Psoas muscle (tissue), 8 donors: ENCODE data around the gene DHRS12. TPM values are rescaled to one million over a fixed set of nuclear protein-coding genes. Genes with fewer than 3 reads are reported as not detected.

Experiments used
- ATAC-seq, 4 donors: fragments of 200-7000 bp; cut with Tn5 transposase; one replicate each; pipeline ENCODE4 v1.9.1; 2020; ENCODE audit warnings: moderate library complexity in 3 of 4, mild to moderate bottlenecking in 2 of 4
- DNase-seq, 2 donors: peaks; one replicate each; pipeline ENCODE4 v3.0.0-alpha.2; 2020
- H3K27ac ChIP-seq: fragments of 200-600 bp; one replicate; pipeline ENCODE4 v1.8.0; 2022
- H3K27me3 ChIP-seq, 3 donors: fragments of 200-600 bp in 1 of 3; one replicate each; pipeline versions ENCODE4 v1.6.1 to v1.8.0; 2013 to 2022; ENCODE audit warnings: low read length in 2 of 3, mild to moderate bottlenecking in 2 of 3, moderate library complexity in 1 of 3; ENCODE audit not compliant: insufficient read depth in 3 of 3
- H3K36me3 ChIP-seq, 2 donors: fragments of 200-600 bp in 1 of 2; one replicate each; pipeline versions ENCODE4 v1.6.1 to v1.8.0; 2013 to 2022; ENCODE audit warnings: low read depth in 1 of 2, mild to moderate bottlenecking in 1 of 2, moderate library complexity in 1 of 2; ENCODE audit not compliant: insufficient read depth in 1 of 2
- H3K4me1 ChIP-seq: fragments of 200-600 bp; one replicate; pipeline ENCODE4 v1.8.0; 2022
- H3K4me3 ChIP-seq: fragments of 200-600 bp; one replicate; pipeline ENCODE4 v1.8.0; 2022; ENCODE audit warnings: mild to moderate bottlenecking
- H3K9me3 ChIP-seq: fragments of 200-600 bp; one replicate; pipeline ENCODE4 v1.8.0; 2022
- CTCF ChIP-seq: fragments of 200-600 bp; IDR thresholded peaks from one replicate; pipeline ENCODE4 v1.8.0; 2022; ENCODE audit warnings: antibody characterized with exemption
- WGBS, 3 donors: extraction: QIAGEN DNeasy Blood & Tissue Kit; methylation state at CpG; one replicate each; pipeline versions ENCODE4 v1.1.6 to v1.1.7; 2013; 5-methylcytosine and 5-hydroxymethylcytosine counted together
- intact Hi-C, 2 donors: fragments of 100-400 bp; cut with DNase I; formaldehyde crosslinking; loops; one replicate each; pipeline versions ENCODE4 v1.11.0 to v1.14.2; 2022
- polyA plus RNA-seq, 3 donors: library from polyadenylated mRNA; stranded (reverse); fragments of 200-250 nt; gene quantifications; one replicate each; pipeline ENCODE4 v1.2.3, GENCODE V29; 2013
- total RNA-seq, 4 donors: library from RNA; stranded (reverse); fragmentation: NEBNext Ultra II Directional in 2 of 4; extraction: Animal tissue kit (Norgen Biotek cat#: 25700) in 2 of 4; gene quantifications; one replicate each; pipeline versions ENCODE4 v1.2.1 to v1.2.4, GENCODE V29; 2021 to 2023
- donor health status: healthy with polysubstance abuse.
- donor health status: DM: no; HTN: no; CAD: no; lungs with moderate emphysema.
- donor health status: Bipolar disorder and iron deficiency.
- donor health status: healthy.
- donor health status: DM: yes; HTN: yes; CAD: no.
- donor health status: DM: no; HTN: no; CAD: no.
- donor health status: DM: no; HTN: no; CAD: no.
- donor health status: DM: yes; HTN: yes; CAD: no.

Gene DHRS12
- total and polyA plus RNA-seq, 7 donors: 3.4 to 10.1 (median 4.9) TPM

GRCh38 chr13:51784097-51784496 lies 19.9 kb downstream of the DHRS12 start:
- Histone ChIP-seq H3K27me3 (no peaks in the 10 kb centered on the region), H3K9me3 (no peaks in the 10 kb centered on the region), H3K4me3 (no peak overlapping the region), H3K4me1 (peaks cover 8% of the 10 kb centered on the region), H3K27ac (no peak overlapping the region), H3K36me3 (no peaks in the 10 kb centered on the region)
- intact Hi-C loops: no loop called here
- ATAC-seq (no peak), DNase-seq (no peak)
- TF ChIP-seq CTCF: no peak
- 96 to 100% (median 100%) methylated on average over 1 of the region's 1 CpG for WGBS, 3 donors

GRCh38 chr13:51783428-51784094 lies 20.4 kb downstream of the DHRS12 start:
- intact Hi-C loops: no loop called here
- whole genome bisulfite sequencing, 3 donors: 86 to 93% (median 88%) methylated on average over 9 of the region's 9 CpGs
- H3K9me3 ChIP-seq: no peaks in the 10 kb centered on the region
- H3K27me3 ChIP-seq: no peaks in the 10 kb centered on the region
- H3K4me3 ChIP-seq: no peak overlapping the region
- no peaks in the 10 kb centered on the region for H3K36me3 ChIP-seq
- DNase-seq (no peak), ATAC-seq (no peak)
- TF ChIP-seq CTCF: no peak
- H3K4me1 ChIP-seq: peaks cover 8% of the 10 kb centered on the region
- H3K27ac ChIP-seq: no peak overlapping the region

- no peak for TF ChIP-seq CTCF
- Histone ChIP-seq H3K4me3 (no peak overlapping the region), H3K27me3 (no peaks in the 10 kb centered on the region), H3K36me3 (no peaks in the 10 kb centered on the region), H3K9me3 (no peaks in the 10 kb centered on the region), H3K4me1 (peaks cover 8% of the 10 kb centered on the region), H3K27ac (no peak overlapping the region)
- WGBS, 3 donors: 47 to 64% (median 52%) methylated on average over 15 of the region's 15 CpGs
- peak in 1 of 2 donors; percentile 45 for DNase-seq
- intact Hi-C loops: no loop called here
- ATAC-seq: no peak
Measured at GRCh38 chr13:51782026-51782710, 21.8 kb downstream of the DHRS12 start.

GRCh38 chr13:51781246-51782022 lies 22.5 kb downstream of the DHRS12 start:
- no peaks in the 10 kb centered on the region for H3K9me3 ChIP-seq
- intact Hi-C loops: no loop called here
- DNase-seq: peak in 1 of 2 donors; percentile 32
- peak in 1 of 4 donors; percentile 40 for ATAC-seq
- no peak for TF ChIP-seq CTCF
- no peak overlapping the region for H3K27ac ChIP-seq
- 80 to 89% (median 85%) methylated on average over 15 of the region's 15 CpGs for whole genome bisulfite sequencing, 3 donors
- H3K4me3 ChIP-seq: no peak overlapping the region
- H3K4me1 ChIP-seq: peaks cover 7% of the 10 kb centered on the region
- H3K27me3 ChIP-seq: no peaks in the 10 kb centered on the region
- no peaks in the 10 kb centered on the region for H3K36me3 ChIP-seq
